GM06990 (cell line): ENCODE measurements around the gene RASGRP2.
A peak's percentile ranks its signal among the peaks of the same experiment; 100 is the strongest.

ENCODE experiments used
- DNase-seq: peaks from one replicate; pipeline ENCODE4 v3.0.0-alpha.2; 2011; ENCODE audit not compliant: insufficient read length; ENCODE audit errors: extremely low read depth
- H3K27me3 ChIP-seq: replicated peaks from 2 replicates; pipeline ENCODE4 v1.6.0; 2011; ENCODE audit warnings: low read length; ENCODE audit not compliant: control insufficient read depth, insufficient read depth
- H3K36me3 ChIP-seq: 2 replicates; pipeline ENCODE4 v1.5.1; 2011; ENCODE audit warnings: low read length; ENCODE audit not compliant: control insufficient read depth, insufficient read depth
- H3K4me3 ChIP-seq: replicated peaks from 2 replicates; pipeline ENCODE4 v1.5.1; 2011; ENCODE audit warnings: low read depth, mild to moderate bottlenecking, control low read depth, low read length
- TF ChIP-seq, protein P1 (sequence below): IDR thresholded peaks from 2 replicates; pipeline ENCODE4 v1.5.1; 2011; ENCODE audit warnings: low read length, control low read depth, mild to moderate bottlenecking, inconsistent platforms; ENCODE audit not compliant: insufficient read depth, poor library complexity, severe bottlenecking

RASGRP2 gene

DNA sequence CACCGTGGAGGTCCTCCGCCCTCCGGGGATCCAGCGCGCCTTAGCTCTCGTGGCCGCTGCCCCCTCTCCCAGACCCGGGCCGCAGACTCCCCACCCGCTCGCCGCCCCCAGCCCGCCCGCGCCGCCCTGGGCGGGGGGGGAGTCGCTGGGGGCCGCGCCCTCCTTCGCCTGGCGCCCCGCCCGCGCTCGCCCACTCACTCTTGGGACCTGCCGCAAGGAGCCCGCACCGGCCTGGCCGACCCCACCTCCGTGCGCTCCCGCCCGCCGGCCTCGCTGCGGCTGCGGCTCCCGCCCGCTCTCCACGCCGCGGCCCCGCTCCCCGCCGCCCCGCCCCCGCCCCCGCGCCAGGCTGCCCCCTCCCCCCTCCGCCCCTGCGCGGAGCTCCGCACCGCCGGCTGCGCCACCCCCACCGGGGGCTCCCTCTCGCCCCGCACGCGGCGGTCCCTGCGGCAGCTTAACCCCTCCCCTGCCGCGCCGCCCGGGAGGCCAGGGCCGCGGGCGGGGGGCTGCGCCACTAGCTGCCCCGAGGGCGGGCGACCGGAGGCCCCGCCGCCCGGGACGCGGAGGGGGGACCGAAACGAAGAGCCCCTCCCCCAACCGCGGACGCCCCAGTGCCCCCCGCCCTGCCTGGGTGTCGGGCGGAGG, 724 bp upstream of the RASGRP2 start:
- Histone ChIP-seq H3K27me3 (peaks cover 4% of the 10 kb centered on the region), H3K4me3 (peak overlapping the region; percentile 48), H3K36me3 (no peaks in the 10 kb centered on the region)
- no peak for DNase-seq
- TF ChIP-seq, protein P1, sequence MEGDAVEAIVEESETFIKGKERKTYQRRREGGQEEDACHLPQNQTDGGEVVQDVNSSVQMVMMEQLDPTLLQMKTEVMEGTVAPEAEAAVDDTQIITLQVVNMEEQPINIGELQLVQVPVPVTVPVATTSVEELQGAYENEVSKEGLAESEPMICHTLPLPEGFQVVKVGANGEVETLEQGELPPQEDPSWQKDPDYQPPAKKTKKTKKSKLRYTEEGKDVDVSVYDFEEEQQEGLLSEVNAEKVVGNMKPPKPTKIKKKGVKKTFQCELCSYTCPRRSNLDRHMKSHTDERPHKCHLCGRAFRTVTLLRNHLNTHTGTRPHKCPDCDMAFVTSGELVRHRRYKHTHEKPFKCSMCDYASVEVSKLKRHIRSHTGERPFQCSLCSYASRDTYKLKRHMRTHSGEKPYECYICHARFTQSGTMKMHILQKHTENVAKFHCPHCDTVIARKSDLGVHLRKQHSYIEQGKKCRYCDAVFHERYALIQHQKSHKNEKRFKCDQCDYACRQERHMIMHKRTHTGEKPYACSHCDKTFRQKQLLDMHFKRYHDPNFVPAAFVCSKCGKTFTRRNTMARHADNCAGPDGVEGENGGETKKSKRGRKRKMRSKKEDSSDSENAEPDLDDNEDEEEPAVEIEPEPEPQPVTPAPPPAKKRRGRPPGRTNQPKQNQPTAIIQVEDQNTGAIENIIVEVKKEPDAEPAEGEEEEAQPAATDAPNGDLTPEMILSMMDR: no peak

DNA sequence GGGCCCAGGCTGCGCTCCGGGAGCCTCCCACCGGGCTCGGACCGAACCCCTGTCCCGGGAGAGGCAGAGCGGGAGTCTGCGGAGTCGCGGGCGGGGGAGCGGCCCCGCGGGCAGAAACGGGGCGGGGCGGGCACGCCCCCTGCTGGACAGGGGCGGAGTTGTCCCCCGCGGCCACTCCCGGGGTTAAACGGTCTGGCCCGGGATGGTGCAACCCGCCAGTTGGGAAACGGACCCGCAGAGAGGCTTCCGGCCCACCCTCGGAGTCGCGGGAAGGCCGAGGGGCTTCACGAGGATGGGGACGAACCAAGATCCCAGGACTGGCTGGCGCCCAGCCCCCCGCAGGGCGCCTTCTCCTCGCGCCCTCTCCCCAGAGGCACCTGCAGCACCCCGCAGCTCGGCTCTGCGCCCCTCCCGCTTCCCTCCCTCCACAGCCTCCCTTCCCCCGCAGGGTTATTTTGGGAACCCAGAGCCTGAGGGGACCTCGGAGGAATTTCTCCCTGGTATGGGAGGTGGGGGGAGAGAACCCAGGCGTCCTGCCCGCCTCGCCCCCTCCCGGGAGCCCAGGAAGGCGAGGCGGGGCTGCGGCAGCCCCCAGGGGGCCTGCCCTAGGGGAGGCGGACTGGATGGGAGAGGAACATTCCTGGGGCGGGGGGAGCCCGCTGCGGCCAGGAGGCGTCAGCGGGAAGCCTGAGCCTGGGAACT, 902 bp downstream of the RASGRP2 start:
- peaks cover 4% of the 10 kb centered on the region for H3K27me3 ChIP-seq
- peak overlapping the region; percentile 55 for H3K4me3 ChIP-seq
- TF ChIP-seq, protein P1: peak; percentile 78
- peak; percentile 71 for DNase-seq
- H3K36me3 ChIP-seq: no peaks in the 10 kb centered on the region

DNA sequence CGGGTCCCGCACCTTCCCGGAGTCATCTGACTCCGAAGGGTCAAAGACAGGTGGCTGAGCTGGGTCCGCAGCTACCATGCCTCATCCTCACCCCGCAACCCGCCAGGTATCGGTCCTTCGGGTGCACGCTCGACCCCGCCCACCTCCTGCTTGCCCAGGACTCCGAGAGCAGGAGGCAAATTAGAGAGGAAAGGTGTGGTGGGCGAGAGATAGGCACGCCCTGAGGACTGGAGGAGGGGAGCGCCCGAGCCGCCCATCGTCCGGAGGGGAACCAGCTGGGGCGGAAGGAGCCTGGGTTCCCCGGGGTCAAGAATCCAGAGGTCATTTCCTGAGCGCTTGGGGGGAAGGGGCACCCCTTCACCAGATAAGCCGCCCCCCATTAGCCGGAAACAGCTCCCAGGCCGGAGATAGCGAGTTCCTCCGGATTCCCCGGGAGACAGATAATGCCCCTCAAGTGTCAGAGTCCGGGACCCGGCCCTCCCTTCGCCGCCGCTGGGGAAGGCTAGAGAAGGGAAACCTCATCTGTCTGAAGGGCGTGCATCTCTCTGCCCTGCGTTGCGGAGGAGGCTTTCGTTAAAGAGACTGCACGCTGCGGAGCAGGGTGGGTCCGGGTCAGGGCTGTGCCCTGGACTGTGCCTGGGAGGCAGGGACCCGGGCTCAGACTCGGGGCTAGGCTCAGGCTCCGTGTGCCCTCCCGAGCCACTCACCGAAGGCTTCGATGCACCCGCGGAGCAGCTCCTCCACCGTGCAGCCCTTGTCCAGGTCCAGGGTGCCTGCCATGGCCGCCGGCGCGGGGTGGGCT, 1.7 kb downstream of the RASGRP2 start:
- peak; percentile 48 for DNase-seq
- TF ChIP-seq, protein P1: no peak
- Histone ChIP-seq H3K4me3 (peak overlapping the region; percentile 55), H3K27me3 (peaks cover 4% of the 10 kb centered on the region), H3K36me3 (no peaks in the 10 kb centered on the region)

DNA sequence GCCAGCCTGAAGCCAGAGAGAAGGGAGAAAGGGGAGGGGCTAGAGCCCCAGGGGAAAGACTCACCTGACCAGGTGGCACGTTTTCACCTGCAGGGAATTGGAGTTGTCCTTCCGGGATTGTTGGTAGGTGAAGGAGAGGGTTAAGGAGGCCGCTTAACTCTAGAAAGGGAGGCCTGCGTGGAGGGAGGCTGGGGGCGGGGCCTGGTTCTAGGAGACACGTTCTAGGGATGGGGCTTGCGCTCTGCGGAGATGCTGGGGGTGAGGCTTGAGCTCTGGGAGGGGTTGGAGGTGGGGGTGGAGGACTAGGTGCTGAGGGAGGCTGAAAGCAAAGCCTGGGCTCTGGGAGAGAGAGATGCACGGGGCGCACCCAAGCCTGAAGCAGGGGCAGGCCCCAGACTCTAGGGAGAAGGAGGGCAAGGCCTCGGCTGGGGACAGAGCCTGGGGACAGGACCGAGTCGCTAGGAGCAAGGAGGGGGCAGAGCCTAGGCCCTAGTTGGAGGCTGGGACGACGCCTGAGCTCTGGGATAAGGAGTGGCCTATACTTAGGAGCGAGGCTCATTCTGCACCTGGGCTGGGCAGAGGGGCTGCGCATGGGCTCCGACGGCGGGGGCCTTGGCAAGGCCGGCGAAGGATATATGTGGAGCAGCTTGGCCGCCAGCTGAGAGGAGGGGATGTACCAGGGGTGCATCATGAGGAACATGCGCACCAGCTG, 2.4 kb downstream of the RASGRP2 start:
- Histone ChIP-seq H3K27me3 (peaks cover 4% of the 10 kb centered on the region; the same call in 1 of the 2 replicates), H3K36me3 (no peaks in the 10 kb centered on the region), H3K4me3 (no peak overlapping the region)
- no peak for DNase-seq
- TF ChIP-seq, protein P1: no peak

DNA sequence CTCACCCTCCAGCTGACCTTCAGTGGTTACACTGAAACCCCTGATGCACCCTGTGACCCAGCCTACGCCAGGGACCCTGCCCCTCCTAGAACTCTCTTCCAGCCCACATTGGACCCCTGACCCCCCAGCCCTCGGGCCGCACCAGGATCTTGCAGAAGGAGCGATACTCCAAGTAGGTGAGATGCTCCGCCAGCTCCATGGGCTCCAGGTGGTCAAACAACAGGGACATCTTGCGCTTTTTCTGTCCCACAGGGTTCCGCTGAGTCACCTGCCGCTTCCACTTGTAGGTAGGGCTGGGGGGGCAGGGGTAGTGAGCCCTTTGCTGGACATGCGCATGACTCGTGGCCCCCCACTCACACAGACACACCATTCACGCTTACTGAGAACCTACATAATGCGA, 4.1 kb downstream of the RASGRP2 start:
- Histone ChIP-seq H3K4me3 (no peak overlapping the region), H3K36me3 (no peaks in the 10 kb centered on the region), H3K27me3 (peaks cover 4% of the 10 kb centered on the region; the same call in 1 of the 2 replicates)
- no peak for DNase-seq
- TF ChIP-seq, protein P1: no peak
